ENCODE data around the gene BRD4.

The BRD4 gene

GRCh38 chr19:15284091-15284490 is 48.2 kb downstream of the BRD4 start:
- no peak for TF ChIP-seq CTCF (IDR thresholded peaks at IDR 0.05; ENCODE audit: extremely low read depth, missing control alignments)
- no peak for DNase-seq (ENCODE audit: low spot score)

- DNase-seq (ENCODE audit: low spot score): no peak
- TF ChIP-seq CTCF (IDR thresholded peaks at IDR 0.05; ENCODE audit: extremely low read depth, missing control alignments): no peak
Measured at GRCh38 chr19:15283141-15283883, 49.0 kb downstream of the BRD4 start.

- TF ChIP-seq CTCF (IDR thresholded peaks at IDR 0.05; ENCODE audit: extremely low read depth, missing control alignments): no peak
- no peak for DNase-seq (ENCODE audit: low spot score)
Measured at GRCh38 chr19:15282311-15282705, 50.0 kb downstream of the BRD4 start.

GRCh38 chr19:15280915-15281683 is 51.2 kb downstream of the BRD4 start:
- no peak for TF ChIP-seq CTCF (IDR thresholded peaks at IDR 0.05; ENCODE audit: extremely low read depth, missing control alignments)
- DNase-seq (ENCODE audit: low spot score): no peak

- TF ChIP-seq CTCF (IDR thresholded peaks at IDR 0.05; ENCODE audit: extremely low read depth, missing control alignments): no peak
- no peak for DNase-seq (ENCODE audit: low spot score)
Measured at GRCh38 chr19:15280048-15280725, 52.2 kb downstream of the BRD4 start.

- no peak for DNase-seq (ENCODE audit: low spot score)
- no peak for TF ChIP-seq CTCF (IDR thresholded peaks at IDR 0.05; ENCODE audit: extremely low read depth, missing control alignments)
Measured at GRCh38 chr19:15279326-15279904, 52.9 kb downstream of the BRD4 start.

Measured in GM20000 (cell line).